Suppressor macrophage (primary cell): Measurements from ENCODE around the gene P2RX7.
"Not testable (repeated sequence)": the region's sequence is repeated elsewhere in the genome, so short reads cannot be mapped to it uniquely, and the experiment has no call there.

Source experiments
- DNase-seq, 4 experiments: peaks; one replicate each; pipeline ENCODE4 v3.0.0-alpha.2; 2020 to 2022

P2RX7 gene

GRCh38 chr12:121135320-121135719 lies 2.6 kb downstream of the P2RX7 start:
- no peak for DNase-seq

DNA sequence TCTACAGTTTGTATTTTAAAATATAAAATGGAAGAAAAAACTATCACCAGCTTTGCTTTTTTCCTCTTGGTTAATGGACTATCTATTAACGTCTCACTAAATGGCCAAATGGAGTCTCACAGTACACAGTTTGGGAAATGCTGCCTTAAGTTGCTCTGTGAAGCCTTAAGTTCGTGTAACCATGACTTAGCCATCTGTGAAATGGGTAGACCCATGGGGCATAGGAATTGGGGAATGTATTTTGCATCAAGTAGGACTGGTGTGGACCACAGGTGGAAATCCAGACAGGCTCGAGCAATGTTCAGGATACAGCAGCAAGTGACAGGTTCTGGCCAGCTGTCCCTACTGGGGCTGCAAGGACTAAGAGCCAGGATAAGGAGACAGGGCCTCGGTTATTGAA lies 4.8 kb downstream of the P2RX7 start:
- no peak for DNase-seq

DNA sequence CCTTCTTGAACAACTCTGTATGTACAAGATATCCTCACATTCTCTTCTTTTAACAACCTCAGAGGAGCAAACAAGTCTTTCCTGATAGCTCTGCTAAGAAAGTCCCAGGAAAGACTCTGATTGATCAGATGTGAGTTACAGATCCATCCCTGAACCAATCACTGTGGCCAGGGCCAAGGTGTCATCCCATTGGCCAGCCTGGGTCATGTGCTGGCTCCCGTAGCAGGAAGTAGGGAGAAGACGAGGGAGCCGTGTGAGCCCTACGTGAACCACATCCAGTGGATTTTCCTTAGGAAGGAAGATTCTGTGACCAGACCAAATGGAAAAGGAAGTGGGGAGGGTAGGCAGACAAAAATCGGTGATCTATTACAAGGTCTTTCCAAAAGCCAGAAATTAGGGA lies 5.6 kb downstream of the P2RX7 start:
- peak in 1 of 4 experiments; percentile 14 for DNase-seq

DNA sequence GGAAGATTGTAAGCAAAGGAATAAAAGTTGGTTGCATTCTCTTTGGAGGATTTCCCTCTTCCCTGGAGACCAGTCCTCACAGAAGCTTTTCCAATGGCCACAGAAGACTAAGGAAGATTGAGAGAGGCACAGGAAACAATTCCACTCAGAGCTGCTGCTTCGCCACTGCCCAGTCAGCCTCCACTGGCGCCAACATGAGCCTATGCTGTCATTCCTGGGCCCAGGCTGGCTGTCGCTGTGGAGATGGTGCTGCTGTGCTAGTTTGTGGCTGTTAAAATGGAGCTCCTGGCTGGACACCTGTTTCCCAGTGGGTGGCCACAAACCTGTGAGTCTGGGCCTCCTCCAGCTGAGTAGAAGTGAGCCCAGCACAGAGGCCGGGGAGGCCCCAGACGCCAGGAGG lies 6.6 kb downstream of the P2RX7 start:
- no peak for DNase-seq

DNA sequence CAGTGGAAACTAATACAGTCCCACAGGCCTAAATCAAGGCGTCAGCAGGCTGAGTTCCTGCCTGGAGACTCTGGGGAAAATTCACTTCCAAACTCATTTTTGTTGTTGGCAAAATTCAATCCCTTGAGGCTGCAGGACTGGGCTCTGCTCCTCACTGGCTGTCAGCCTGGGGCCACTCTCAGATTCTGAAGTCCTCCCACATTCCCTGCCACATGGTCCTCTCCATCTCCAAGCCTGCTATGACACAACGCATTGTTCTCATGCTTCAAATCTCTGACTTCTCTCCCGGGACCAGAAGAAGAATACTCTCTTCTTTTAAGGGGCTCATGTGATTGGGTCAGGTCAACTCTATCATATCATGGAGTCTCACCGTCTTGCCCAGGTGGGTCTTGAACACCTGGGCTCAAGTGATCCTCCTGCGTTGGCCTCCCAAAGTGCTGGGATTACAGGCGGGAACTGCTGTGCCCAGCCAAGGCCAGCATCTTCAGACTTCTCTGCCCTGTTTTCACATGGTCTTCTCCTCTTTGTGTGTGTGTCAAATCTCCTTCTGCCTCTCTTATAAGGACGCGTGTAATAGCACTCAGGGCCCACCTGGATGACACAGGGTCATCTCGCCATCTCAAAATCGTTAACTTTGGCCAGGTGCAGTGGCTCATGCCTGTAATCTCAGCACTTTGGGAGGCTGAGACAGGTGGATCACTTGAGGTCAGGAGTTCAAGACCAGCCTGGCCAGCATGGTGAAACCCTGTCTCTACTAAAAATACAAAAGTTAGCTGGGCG lies 9.7 kb downstream of the P2RX7 start:
- DNase-seq, result peak in 1 of 4 experiments; percentile 15

- peak; percentile 75 to 93 (median 83) for DNase-seq
These were observed 11.8 kb downstream of the P2RX7 start for GRCh38 chr12:121144416-121144914.

- DNase-seq, result peak; percentile 67 to 86 (median 80)
These were observed 12.5 kb downstream of the P2RX7 start for GRCh38 chr12:121145221-121145620.

GRCh38 chr12:121149289-121149688 lies 16.6 kb downstream of the P2RX7 start:
- DNase-seq, result not testable (repeated sequence)

DNA sequence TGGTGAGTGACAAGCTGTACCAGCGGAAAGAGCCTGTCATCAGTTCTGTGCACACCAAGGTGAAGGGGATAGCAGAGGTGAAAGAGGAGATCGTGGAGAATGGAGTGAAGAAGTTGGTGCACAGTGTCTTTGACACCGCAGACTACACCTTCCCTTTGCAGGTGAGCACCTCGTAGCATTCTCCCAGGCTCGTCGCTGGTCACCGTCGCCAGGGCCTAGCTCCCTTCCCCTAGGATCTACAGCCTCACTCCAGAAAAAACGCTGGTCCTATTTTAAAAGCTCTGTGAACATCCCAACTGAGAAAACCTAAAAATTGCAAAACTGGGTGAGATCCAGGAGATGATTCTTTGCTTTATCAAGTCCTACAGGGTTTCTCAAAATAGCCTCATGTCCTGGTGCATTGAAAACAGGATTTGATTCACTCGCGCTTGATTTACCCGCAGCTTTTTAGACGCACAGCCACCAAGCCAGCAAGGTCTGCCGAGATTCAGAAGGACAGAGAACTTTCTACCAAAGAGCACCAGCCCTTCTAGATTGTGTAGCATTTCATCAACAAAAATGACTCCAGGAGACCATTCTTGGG lies 22.2 kb downstream of the P2RX7 start:
- no peak for DNase-seq

- no peak for DNase-seq
These were observed 23.7 kb downstream of the P2RX7 start for GRCh38 chr12:121156365-121156764.

GRCh38 chr12:121158085-121158484 lies 25.4 kb downstream of the P2RX7 start:
- no peak for DNase-seq

- DNase-seq, result not testable (repeated sequence)
These were observed 26.2 kb downstream of the P2RX7 start for GRCh38 chr12:121158728-121159351.

- peak; percentile 19 to 66 (median 54) for DNase-seq
These were observed 27.0 kb downstream of the P2RX7 start for GRCh38 chr12:121159467-121160307.

GRCh38 chr12:121162384-121162783 lies 29.7 kb downstream of the P2RX7 start:
- DNase-seq, result no peak

GRCh38 chr12:121162985-121163384 lies 30.3 kb downstream of the P2RX7 start:
- no peak for DNase-seq

DNA sequence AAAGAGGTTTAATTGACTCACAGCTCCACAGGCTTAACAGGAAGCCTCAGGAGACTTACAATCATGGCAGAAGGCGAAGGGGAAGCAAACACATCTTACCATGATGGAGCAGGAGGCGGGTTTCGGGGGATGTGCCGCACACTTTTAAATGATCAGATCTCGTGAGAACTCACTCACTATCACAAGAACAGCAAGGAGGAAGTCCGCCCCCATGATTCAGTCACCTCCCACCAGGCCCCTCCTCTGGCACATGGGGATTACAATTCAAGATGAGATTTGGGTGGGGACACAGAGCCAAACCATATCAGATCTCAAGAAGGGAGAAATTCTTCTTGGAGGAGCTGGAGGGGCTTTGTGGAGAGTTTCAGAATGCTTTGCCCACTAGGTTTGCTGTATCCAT lies 32.2 kb downstream of the P2RX7 start:
- peak in 1 of 4 experiments; percentile 27 for DNase-seq

- DNase-seq, result no peak
These were observed 32.6 kb downstream of the P2RX7 start for GRCh38 chr12:121165316-121165715.

DNA sequence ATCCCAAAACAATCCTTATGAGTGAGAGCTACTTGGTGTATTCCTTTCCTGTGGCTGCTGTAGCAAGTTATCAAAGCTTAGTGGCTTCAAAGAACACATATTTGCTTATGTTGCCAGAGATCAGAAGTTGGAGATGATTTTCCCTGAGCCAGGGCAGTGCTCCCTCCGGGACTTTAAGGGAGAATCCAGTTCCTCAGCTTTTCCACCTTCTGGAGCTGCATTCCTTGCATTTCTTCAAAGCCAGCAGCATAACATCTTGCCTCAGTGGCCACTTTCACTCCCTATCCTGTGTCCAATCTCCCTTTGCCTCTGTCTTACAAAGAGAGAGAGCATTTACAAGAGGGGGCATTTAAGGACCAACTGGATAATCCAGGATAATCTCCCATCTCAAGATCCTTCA lies 33.7 kb downstream of the P2RX7 start:
- no peak for DNase-seq

GRCh38 chr12:121167232-121167820 lies 34.6 kb downstream of the P2RX7 start:
- peak in 3 of 4 experiments; percentile 35 to 62 (median 56) for DNase-seq

- no peak for DNase-seq
These were observed 35.3 kb downstream of the P2RX7 start for GRCh38 chr12:121167951-121168350.

GRCh38 chr12:121170151-121170550 lies 37.5 kb downstream of the P2RX7 start:
- no peak for DNase-seq

- DNase-seq, result no peak
These were observed 38.1 kb downstream of the P2RX7 start for GRCh38 chr12:121170611-121171260.
